Left forelimb (tissue), 1 donor: ENCODE results near the gene SSTR3.

Experiments used
- DNase-seq: peaks from one replicate; pipeline ENCODE4 v3.0.0-alpha.2; 2018; ENCODE audit warnings: low spot score

Gene SSTR3

GRCh38 chr22:37196539-37197450, 15.5 kb downstream of the SSTR3 start:
- no peak for DNase-seq

- DNase-seq: no peak
These were observed 16.4 kb downstream of the SSTR3 start for GRCh38 chr22:37195921-37196320.

GRCh38 chr22:37194750-37195149, 17.5 kb downstream of the SSTR3 start:
- no peak for DNase-seq

- DNase-seq: no peak
These were observed 18.6 kb downstream of the SSTR3 start for GRCh38 chr22:37193629-37194191.

- DNase-seq: no peak
These were observed 19.5 kb downstream of the SSTR3 start for GRCh38 chr22:37192741-37193140.

GRCh38 chr22:37192204-37192603, 20.1 kb downstream of the SSTR3 start:
- DNase-seq: no peak

- no peak for DNase-seq
These were observed 22.0 kb downstream of the SSTR3 start for GRCh38 chr22:37190262-37190780.

- DNase-seq: no peak
These were observed 23.3 kb downstream of the SSTR3 start for GRCh38 chr22:37188901-37189466.

GRCh38 chr22:37187891-37188761, 24.2 kb downstream of the SSTR3 start, which contains the start of gene C1QTNF6:
Gene C1QTNF6 (minus strand): TSS chr22:37188247. CDS start chr22:37188213, 34 bp downstream.
- peak; percentile 82 for DNase-seq

- DNase-seq: no peak
These were observed 24.8 kb downstream of the SSTR3 start for GRCh38 chr22:37187552-37187890.

GRCh38 chr22:37186997-37187522, 25.2 kb downstream of the SSTR3 start:
- DNase-seq: no peak

- DNase-seq: no peak
These were observed 25.9 kb downstream of the SSTR3 start for GRCh38 chr22:37186228-37186996.

- no peak for DNase-seq
These were observed 26.5 kb downstream of the SSTR3 start for GRCh38 chr22:37185646-37186227.

- DNase-seq: no peak
These were observed 27.3 kb downstream of the SSTR3 start for GRCh38 chr22:37184816-37185541.

GRCh38 chr22:37184380-37184755, 27.9 kb downstream of the SSTR3 start:
- DNase-seq: no peak

- DNase-seq: no peak
These were observed 28.6 kb downstream of the SSTR3 start for GRCh38 chr22:37183432-37184379.

GRCh38 chr22:37182949-37183245, 29.4 kb downstream of the SSTR3 start:
- no peak for DNase-seq

GRCh38 chr22:37182101-37182948, 30.0 kb downstream of the SSTR3 start:
- DNase-seq: no peak
